Measurements from ENCODE around the gene WHRN. TPM values are rescaled to one million over a fixed set of nuclear protein-coding genes. Genes with fewer than 3 reads are reported as not detected.

Gene WHRN
- total RNA-seq, 1 experiment from 2014 or later, result 1.4 TPM

DNA sequence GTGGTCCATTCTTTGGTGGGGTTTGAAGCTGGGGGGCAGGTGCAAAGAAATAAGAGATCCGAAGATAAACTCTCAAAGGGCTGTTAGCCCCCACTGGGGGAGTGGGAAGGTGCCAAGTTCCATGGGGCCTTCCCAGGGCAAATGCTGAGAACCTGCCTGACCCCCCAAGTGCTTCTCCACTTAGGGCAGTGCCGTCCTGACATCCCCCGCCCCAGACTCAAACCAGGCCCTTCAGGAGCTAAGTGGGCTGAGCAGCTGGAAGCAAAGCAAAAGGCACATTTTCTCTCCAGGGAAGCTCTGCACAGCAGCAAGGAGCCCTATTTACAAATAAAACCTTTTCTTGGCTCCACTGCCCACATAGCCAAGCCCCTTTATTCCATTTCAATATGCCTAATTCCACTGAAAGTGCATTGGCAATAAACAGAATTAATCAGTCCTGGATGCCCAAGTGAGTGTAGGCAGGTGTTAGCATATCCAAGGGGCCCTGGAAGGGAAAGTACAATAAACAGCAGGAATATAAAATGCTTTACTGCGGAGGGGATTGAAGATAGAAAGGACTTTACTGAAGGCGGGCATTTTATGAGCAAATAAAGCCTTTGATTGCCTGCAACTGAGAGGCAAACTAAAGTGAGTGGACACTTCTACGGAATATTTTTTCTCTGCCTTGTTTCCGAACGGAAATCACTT is 44.6 kb downstream of the WHRN start:
- no TSS peak for BruUV-seq (replicated peaks)
- intact Hi-C loops (cut with micrococcal nuclease; ENCODE audit: unreplicated experiment), result no loop called here
- Histone ChIP-seq H3K4me1 (no peaks in the 10 kb centered on the region), H3K36me3 (ENCODE audit: control insufficient read depth, insufficient read depth, low read length) (no peaks in the 10 kb centered on the region), H3K4me3 (ENCODE audit: low read depth, low read length) (no peak overlapping the region), H3K9me3 (no peaks in the 10 kb centered on the region), H3K27me3 (replicated peaks; ENCODE audit: control insufficient read depth, insufficient read depth, low read length) (no peaks in the 10 kb centered on the region)
- ChIA-PET POLR2A (no interaction called here), CTCF (no interaction called here)
- H3K27ac Mint-ChIP-seq (ENCODE audit: unreplicated experiment), result no peak overlapping the region
- TF ChIP-seq, protein P1, sequence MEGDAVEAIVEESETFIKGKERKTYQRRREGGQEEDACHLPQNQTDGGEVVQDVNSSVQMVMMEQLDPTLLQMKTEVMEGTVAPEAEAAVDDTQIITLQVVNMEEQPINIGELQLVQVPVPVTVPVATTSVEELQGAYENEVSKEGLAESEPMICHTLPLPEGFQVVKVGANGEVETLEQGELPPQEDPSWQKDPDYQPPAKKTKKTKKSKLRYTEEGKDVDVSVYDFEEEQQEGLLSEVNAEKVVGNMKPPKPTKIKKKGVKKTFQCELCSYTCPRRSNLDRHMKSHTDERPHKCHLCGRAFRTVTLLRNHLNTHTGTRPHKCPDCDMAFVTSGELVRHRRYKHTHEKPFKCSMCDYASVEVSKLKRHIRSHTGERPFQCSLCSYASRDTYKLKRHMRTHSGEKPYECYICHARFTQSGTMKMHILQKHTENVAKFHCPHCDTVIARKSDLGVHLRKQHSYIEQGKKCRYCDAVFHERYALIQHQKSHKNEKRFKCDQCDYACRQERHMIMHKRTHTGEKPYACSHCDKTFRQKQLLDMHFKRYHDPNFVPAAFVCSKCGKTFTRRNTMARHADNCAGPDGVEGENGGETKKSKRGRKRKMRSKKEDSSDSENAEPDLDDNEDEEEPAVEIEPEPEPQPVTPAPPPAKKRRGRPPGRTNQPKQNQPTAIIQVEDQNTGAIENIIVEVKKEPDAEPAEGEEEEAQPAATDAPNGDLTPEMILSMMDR (IDR thresholded peaks at IDR 0.05; ENCODE audit: insufficient read depth in 1 of 2, low read depth in 1 of 2, low read length in 1 of 2, severe bottlenecking in 1 of 2, unreplicated experiment in 1 of 2), result no peak
- H3K4me3 Mint-ChIP-seq (ENCODE audit: unreplicated experiment), result no peak overlapping the region
- H3K27me3 Mint-ChIP-seq (ENCODE audit: insufficient read depth, unreplicated experiment), result peaks cover 5% of the 10 kb centered on the region
- H3K36me3 Mint-ChIP-seq (ENCODE audit: insufficient read depth, unreplicated experiment), result no peaks in the 10 kb centered on the region
- no peak for DNase-seq
- H3K4me1 Mint-ChIP-seq (ENCODE audit: low read depth, unreplicated experiment), result no peaks in the 10 kb centered on the region
- no peaks in the 10 kb centered on the region for H3K9me3 Mint-ChIP-seq (ENCODE audit: unreplicated experiment)

DNA sequence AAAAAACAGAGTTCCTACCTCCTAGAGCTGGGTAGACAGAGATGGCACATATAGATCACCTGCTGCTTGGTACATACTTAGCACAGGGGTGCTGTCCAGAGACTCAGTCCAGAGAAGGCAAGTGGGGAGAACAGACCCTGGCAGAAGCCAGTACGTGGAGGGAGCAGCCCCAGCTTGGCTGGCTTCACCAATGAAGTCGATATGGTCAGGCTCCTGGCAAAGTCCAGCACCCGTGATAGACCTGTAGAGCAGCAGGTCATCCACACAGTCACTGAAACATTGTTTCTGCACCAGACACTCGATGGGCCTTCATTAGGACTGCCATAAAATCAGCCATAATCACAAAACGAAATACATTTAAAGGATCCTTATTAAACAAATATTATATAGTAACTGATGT is 45.8 kb downstream of the WHRN start:
- TF ChIP-seq, protein P1 (IDR thresholded peaks at IDR 0.05; ENCODE audit: insufficient read depth in 1 of 2, low read depth in 1 of 2, low read length in 1 of 2, severe bottlenecking in 1 of 2, unreplicated experiment in 1 of 2), result no peak
- Histone ChIP-seq H3K27me3 (replicated peaks; ENCODE audit: control insufficient read depth, insufficient read depth, low read length) (no peaks in the 10 kb centered on the region), H3K4me1 (no peaks in the 10 kb centered on the region), H3K9me3 (no peaks in the 10 kb centered on the region), H3K4me3 (ENCODE audit: low read depth, low read length) (no peak overlapping the region), H3K36me3 (ENCODE audit: control insufficient read depth, insufficient read depth, low read length) (no peaks in the 10 kb centered on the region)
- POLR2A ChIA-PET, result no interaction called here
- BruUV-seq (replicated peaks), result no TSS peak
- no peak for DNase-seq
- peaks cover 5% of the 10 kb centered on the region for H3K27me3 Mint-ChIP-seq (ENCODE audit: insufficient read depth, unreplicated experiment)
- intact Hi-C loops (cut with micrococcal nuclease; ENCODE audit: unreplicated experiment), result no loop called here
- H3K36me3 Mint-ChIP-seq (ENCODE audit: insufficient read depth, unreplicated experiment), result no peaks in the 10 kb centered on the region
- no peaks in the 10 kb centered on the region for H3K4me1 Mint-ChIP-seq (ENCODE audit: low read depth, unreplicated experiment)
- CTCF ChIA-PET, result no interaction called here
- H3K4me3 Mint-ChIP-seq (ENCODE audit: unreplicated experiment), result no peak overlapping the region
- H3K9me3 Mint-ChIP-seq (ENCODE audit: unreplicated experiment), result no peaks in the 10 kb centered on the region
- H3K27ac Mint-ChIP-seq (ENCODE audit: unreplicated experiment), result no peak overlapping the region

DNA sequence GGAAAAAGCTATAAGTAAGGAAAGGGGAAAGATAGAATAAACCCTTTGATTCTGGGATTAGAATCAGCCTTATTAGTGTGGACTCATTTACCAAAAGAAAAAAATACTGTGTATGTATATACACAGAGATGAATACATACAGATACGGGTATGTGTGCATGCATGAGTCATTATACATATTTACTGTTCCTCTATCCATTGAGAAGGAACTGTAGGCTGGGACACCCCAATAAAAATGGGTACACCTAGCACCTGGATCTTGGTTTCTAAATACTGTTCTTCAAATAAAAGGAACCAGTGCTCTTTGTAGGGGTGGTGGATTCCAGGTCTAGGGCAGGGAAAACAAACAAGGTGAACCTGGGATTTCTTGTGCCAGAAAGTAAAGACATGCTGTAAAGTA is 48.3 kb downstream of the WHRN start:
- Mint-ChIP-seq H3K36me3 (ENCODE audit: insufficient read depth, unreplicated experiment) (no peaks in the 10 kb centered on the region), H3K4me1 (ENCODE audit: low read depth, unreplicated experiment) (no peaks in the 10 kb centered on the region), H3K9me3 (ENCODE audit: unreplicated experiment) (no peaks in the 10 kb centered on the region), H3K27ac (ENCODE audit: unreplicated experiment) (no peak overlapping the region), H3K27me3 (ENCODE audit: insufficient read depth, unreplicated experiment) (peaks cover 5% of the 10 kb centered on the region), H3K4me3 (ENCODE audit: unreplicated experiment) (no peak overlapping the region)
- no peaks in the 10 kb centered on the region for H3K36me3 ChIP-seq (ENCODE audit: control insufficient read depth, insufficient read depth, low read length)
- intact Hi-C loops (cut with micrococcal nuclease; ENCODE audit: unreplicated experiment), result no loop called here
- H3K27me3 ChIP-seq (replicated peaks; ENCODE audit: control insufficient read depth, insufficient read depth, low read length), result no peaks in the 10 kb centered on the region
- no peak overlapping the region for H3K4me3 ChIP-seq (ENCODE audit: low read depth, low read length)
- POLR2A ChIA-PET, result no interaction called here
- TF ChIP-seq, protein P1 (IDR thresholded peaks at IDR 0.05; ENCODE audit: insufficient read depth in 1 of 2, low read depth in 1 of 2, low read length in 1 of 2, severe bottlenecking in 1 of 2, unreplicated experiment in 1 of 2), result no peak
- BruUV-seq (replicated peaks), result no TSS peak
- CTCF ChIA-PET, result no interaction called here
- no peaks in the 10 kb centered on the region for H3K4me1 ChIP-seq
- peaks cover 4% of the 10 kb centered on the region; the same call in 1 of the 2 replicates for H3K9me3 ChIP-seq
- no peak for DNase-seq
